GM19468 (cell line): Measurements from ENCODE around the gene BCL7B.
"Not testable (repeated sequence)": the region's sequence is repeated elsewhere in the genome, so short reads cannot be mapped to it uniquely, and the experiment has no call there.

ENCODE experiments used
- ATAC-seq: cut with Tn5 transposase; IDR thresholded peaks from one replicate; pipeline ENCODE4 v1.9.1; 2021; ENCODE audit warnings: mild to moderate bottlenecking, moderate library complexity, moderate number of reproducible peaks; ENCODE audit not compliant: unreplicated experiment; ENCODE audit errors: extremely low read depth

Gene BCL7B

GRCh38 chr7:73507556-73507955 is 49.9 kb downstream of the BCL7B start:
- no peak for ATAC-seq

DNA sequence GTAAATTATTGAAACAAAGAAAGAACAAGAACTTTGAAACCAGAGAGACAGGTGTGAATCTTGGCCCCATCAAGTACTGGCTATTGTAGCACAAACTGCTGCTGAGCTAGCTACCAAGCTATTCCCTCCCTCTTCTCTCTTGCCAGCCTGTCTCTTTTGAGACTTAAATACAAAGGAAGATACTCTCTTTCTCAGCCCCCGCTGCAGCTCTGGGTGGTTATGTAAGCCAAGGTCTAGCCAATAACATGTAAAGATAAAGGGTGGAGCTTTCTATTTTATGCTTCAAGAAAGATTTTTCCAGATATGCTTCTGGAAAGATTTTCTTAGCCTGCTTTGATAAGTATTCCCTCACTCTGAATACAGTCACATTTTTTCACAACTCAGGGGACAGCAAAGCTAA is 52.6 kb downstream of the BCL7B start:
- ATAC-seq = no peak

GRCh38 chr7:73504017-73504416 is 53.5 kb downstream of the BCL7B start:
- ATAC-seq = no peak

DNA sequence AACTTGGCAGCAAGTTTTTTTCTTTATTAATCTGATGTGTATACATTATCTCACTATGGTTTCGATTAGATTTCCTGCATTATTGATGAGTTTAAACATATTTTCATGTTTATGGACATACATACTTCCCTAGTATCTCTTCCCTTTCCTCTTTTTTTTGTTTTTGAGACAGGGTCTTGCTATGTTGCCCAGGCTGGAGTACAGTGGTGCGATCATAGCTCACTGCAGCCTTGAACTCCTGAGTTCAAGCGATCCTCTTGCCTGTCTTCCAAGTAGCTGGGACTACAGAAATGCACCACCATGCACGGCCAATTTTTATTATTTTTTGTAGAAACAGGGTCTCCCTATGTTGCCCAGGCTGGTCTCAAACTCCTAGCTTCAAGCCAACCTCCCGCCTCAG is 54.3 kb downstream of the BCL7B start:
- ATAC-seq = no peak

DNA sequence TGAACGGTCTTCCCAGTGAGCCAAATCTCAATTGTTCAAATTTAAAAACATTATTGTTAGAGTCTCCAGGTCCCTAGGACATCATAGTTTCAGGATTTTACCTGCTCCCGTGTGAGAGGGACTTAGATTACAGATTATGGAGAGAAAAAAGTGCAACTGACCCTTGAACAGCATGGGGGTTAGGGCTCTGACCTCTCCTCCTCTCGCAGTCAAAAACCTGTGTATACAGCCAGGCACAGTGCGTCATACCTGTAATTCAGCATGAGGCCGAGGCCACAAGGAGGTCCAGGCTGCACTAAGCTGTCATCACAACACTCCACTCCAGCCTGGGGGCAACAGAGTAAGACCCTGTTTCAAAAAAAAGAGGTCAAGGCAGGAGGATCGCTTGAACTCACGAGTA is 60.9 kb downstream of the BCL7B start:
- ATAC-seq = no peak

GRCh38 chr7:73495507-73495906 is 62.0 kb downstream of the BCL7B start:
- not testable (repeated sequence) for ATAC-seq

DNA sequence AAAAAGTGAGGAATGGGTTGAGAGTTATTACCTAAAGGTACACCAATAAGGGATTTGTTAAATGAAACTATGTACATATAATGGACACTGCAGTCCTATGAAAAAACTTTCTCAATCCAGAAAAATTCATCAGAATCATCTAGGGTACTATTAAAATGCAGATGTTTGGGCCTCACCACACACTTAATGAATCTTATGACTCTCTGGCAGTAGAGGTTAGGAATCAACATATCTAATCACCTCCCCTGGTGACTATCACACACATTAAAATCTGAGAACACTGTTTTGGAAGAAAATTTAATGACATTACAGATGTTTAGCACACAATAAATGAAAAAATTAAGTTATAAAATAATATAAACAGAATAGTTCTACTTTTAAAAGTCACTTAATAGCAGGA is 67.5 kb downstream of the BCL7B start:
- ATAC-seq = no peak

- no peak for ATAC-seq
Observed at GRCh38 chr7:73487486-73487885, 70.0 kb downstream of the BCL7B start.
